ENCODE results near the gene PTK6.

DNA sequence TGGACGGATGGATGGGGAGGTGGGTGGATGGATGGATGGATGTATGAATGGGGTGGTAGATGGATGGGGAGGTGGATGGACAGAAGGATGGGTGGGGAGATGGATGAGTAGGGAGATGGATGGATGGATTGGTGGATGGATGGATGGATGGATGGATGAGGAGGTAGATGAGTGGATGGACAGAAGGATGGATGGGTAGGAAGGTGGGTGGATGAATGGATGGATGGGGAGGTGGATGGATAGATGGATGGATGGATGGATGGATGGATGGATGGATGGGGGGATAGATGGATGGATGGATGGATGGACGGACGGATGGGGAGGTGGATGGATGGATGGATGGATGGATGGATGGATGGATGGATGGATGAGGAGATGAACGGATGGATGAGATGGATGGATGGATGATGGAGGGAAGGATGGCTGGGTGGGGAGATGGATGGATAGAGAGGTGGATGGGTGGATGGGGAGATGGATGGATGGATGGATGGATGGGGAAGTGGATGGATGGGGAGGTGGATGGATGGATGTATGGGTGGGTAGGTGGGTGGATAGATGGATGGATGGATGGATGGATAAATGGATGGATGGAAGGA lies 45.4 kb downstream of the PTK6 start:
- TF ChIP-seq, protein P1, sequence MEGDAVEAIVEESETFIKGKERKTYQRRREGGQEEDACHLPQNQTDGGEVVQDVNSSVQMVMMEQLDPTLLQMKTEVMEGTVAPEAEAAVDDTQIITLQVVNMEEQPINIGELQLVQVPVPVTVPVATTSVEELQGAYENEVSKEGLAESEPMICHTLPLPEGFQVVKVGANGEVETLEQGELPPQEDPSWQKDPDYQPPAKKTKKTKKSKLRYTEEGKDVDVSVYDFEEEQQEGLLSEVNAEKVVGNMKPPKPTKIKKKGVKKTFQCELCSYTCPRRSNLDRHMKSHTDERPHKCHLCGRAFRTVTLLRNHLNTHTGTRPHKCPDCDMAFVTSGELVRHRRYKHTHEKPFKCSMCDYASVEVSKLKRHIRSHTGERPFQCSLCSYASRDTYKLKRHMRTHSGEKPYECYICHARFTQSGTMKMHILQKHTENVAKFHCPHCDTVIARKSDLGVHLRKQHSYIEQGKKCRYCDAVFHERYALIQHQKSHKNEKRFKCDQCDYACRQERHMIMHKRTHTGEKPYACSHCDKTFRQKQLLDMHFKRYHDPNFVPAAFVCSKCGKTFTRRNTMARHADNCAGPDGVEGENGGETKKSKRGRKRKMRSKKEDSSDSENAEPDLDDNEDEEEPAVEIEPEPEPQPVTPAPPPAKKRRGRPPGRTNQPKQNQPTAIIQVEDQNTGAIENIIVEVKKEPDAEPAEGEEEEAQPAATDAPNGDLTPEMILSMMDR (conservative IDR thresholded peaks at IDR 0.05; ENCODE audit: low read length), result no peak
- TF ChIP-seq EZH2phosphoT487 (IDR thresholded peaks at IDR 0.05; ENCODE audit: borderline replicate concordance, low read depth, low read length), result no peak
